Esophagus squamous epithelium (tissue), 4 donors: Measurements from ENCODE around the gene ARL17B.
"Not testable (repeated sequence)": the region's sequence is repeated elsewhere in the genome, so short reads cannot be mapped to it uniquely, and the experiment has no call there.

Experiments used
- CTCF ChIP-seq, 6 experiments: fragments of 450-650 bp in 4 of 6; fragments of 200-600 bp in 2 of 6; sonication (generic) in 2 of 6; IDR thresholded peaks; one replicate each; pipeline ENCODE4 v1.5.1; 2016 to 2019; ENCODE audit warnings: antibody characterized with exemption in 6 of 6, mild to moderate bottlenecking in 4 of 6, moderate library complexity in 4 of 6
- POLR2A ChIP-seq, 4 donors: fragments of 450-650 bp; IDR thresholded peaks; one replicate each; pipeline ENCODE4 v1.6.1; 2017; ENCODE audit warnings: antibody characterized with exemption in 4 of 4, mild to moderate bottlenecking in 4 of 4, moderate library complexity in 3 of 4

- not testable (repeated sequence) for TF ChIP-seq CTCF, POLR2A (IDR thresholded peaks at IDR 0.05)
These were observed 136.7 kb downstream of the ARL17B start for GRCh38 chr17:46224864-46225263.
